GM18511 (cell line): ENCODE results near the gene SIRT7.
A peak's percentile ranks its signal among the peaks of the same experiment; 100 is the strongest.

ENCODE experiments used
- ATAC-seq: cut with Tn5 transposase; IDR thresholded peaks from one replicate; pipeline ENCODE4 v1.9.1; 2021; ENCODE audit warnings: mild to moderate bottlenecking, moderate library complexity; ENCODE audit not compliant: unreplicated experiment

The SIRT7 gene

GRCh38 chr17:81890447-81891302 is 27.3 kb downstream of the SIRT7 start:
- ATAC-seq, result no peak

DNA sequence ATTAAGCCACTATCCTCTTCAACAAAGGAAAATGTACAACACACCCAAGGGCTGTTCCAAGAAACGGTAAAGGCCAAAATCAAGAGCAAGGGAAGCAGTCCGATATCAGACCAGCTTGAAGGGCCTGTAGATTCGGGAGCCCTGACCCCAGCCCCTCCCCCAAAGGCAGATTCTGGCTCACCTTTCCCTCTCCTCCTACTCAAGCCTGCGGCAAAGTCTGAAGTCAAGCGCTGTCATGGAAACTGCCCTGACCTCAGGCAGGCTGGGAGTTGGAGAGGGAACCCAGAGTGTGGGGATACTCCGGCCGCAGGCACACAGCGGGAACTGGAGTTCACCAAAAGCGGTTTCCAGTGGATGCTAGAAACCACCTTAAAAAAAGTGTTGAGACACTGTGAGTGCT is 28.4 kb downstream of the SIRT7 start:
- ATAC-seq, result no peak

- ATAC-seq, result no peak
Measured at GRCh38 chr17:81888988-81889595, 28.9 kb downstream of the SIRT7 start.

DNA sequence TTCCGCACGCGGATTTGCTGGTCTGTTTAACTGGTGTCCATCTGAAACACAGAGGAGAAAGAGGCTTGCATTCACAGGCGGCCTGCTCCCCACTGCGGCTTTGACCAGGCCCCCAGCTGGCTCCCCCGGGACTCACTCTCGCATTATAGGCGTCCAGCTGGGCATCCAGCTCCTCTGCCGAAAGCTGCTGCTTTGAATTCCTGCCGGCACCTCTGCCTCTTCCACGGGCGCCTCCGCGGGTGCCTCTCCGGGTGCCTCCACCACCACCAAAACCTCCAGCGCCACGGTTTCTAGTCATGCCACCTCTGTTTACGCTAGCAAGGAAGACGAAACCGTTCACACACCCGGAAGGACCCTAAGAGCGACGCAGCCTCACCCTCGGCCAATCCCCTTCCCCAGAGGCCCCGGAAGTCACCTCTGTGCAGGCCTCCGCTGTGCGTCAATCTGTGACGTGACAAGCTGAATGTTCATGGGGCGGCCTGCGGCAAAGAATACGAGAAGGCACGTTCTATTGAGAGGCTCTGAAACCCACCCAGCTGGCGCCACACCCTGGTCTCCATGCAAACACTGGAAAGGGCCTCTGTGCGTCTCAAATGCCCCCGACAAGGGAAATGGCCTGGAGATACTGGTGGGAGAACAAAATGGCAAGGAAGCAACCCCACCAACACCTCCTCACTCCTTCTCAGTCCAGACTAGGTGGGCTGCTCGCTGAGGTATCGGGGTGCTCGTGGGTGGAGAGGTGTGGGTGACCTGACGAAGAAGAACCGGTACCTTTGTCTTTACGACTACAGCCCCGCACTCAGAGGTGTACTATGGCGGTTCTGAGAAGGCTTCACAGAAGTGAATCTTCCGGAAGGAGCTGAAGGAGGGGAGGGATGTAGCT is 29.6 kb downstream of the SIRT7 start:
- no peak for ATAC-seq

GRCh38 chr17:81885869-81886548 is 32.0 kb downstream of the SIRT7 start:
- ATAC-seq, result no peak

GRCh38 chr17:81885454-81885853 is 32.5 kb downstream of the SIRT7 start:
- ATAC-seq, result no peak

DNA sequence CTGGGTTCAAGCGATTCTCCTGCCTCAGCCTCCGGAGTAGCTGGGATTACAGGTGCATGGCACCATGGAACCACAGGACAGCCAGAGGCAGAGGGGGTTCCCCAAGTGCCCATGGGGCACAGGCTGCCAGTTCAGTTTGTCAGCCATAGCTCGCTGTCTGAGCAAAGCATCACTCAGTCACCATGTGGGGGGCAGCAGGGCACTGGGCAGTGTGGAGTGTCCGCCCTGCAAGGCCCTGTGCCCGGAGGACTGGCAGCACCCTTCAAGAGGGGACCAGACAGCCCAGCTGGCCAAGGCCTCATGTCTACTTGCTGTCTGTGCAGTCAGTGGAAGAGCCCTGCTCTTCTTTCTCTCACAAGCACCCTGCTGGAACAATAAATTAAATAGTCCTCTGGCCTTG is 33.0 kb downstream of the SIRT7 start:
- ATAC-seq, result no peak

DNA sequence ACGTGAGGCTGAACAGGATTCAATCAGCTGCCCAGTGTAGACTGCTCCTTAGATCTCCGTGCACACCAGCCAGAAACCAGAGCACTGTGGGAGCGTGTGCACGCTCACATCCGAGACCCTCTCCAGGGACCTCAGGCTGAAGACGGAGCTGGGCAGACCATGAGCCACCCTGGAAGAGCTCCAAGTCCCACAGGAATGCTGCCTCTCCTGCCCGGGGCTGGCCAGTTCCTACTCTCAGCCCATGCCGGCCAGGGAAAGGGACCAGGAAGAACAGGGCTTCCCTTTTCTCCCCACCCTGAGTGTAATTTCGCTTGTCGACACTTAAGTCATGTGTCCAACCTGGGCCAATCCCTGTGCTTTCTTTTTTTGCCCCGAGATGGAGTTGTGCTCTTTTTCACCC is 33.5 kb downstream of the SIRT7 start:
- no peak for ATAC-seq

DNA sequence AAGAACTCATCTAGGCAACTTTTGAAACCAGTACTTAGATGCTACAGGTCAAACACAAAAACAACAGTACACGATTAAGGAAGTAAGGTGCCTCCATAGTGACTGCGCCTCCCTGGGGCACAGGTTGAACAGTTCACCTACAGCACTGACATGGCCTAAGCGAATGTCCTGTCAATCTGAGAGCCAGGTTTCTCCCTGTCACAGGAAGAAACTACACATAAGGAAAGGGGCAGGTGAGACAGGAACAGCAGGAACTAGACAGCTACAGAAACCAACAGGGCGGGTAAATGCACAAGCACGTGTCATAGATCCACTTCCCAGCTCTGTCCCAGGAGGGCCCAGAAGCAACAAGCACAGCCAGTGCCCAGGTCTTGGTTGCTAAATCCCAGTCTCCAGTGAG is 38.9 kb downstream of the SIRT7 start:
- no peak for ATAC-seq

DNA sequence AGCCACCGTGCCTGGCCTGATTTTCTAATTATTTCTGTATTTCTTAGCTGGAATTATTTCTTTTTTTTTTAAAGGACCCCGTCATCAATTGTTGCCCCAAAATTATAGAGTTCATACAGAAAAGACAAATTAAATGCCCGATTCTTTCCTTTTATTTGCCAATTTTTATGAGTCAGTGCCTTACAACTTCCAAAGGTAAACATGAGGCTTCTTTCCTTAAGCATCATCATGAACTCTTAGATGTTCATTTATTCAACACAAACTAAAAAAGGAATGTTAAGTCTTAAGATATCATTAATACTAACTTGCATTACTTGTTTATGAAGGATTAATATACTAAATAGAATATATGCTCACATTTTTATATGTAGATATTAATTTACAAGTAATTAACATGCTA is 39.7 kb downstream of the SIRT7 start:
- ATAC-seq, result no peak

GRCh38 chr17:81877569-81877968 is 40.4 kb downstream of the SIRT7 start:
- no peak for ATAC-seq

GRCh38 chr17:81871387-81872230 is 46.4 kb downstream of the SIRT7 start:
- ATAC-seq, result peak; percentile 47

DNA sequence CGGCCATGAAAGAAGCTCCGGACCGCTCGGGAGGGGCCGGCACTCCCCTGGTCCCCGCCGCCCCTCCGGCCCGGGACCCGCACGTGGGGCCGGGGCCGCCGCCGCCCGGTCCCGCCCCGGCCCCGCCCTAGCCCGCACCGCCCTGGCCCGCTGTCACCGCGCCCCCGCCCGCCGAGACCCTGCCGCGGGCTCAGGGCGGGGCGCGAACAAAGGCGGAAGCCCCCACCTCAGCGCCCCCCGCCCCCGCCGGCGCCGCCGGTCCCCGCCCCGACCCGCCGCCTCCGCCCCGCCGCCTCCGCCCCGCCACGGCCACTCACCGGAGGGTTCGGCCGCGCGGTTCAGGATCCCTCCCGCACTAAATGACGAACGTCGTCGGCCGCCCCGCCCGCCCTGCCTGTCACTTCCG is 47.0 kb downstream of the SIRT7 start, which contains the start of gene ARHGDIA:
Gene ARHGDIA, minus strand, starts transcription at position 357 of the 406 bp plus-strand sequence. CDS start 1,407 bp downstream, outside the sequence.
- peak; percentile 19 for ATAC-seq

- peak; percentile 7 for ATAC-seq
Measured at GRCh38 chr17:81870131-81870980, 47.6 kb downstream of the SIRT7 start.

DNA sequence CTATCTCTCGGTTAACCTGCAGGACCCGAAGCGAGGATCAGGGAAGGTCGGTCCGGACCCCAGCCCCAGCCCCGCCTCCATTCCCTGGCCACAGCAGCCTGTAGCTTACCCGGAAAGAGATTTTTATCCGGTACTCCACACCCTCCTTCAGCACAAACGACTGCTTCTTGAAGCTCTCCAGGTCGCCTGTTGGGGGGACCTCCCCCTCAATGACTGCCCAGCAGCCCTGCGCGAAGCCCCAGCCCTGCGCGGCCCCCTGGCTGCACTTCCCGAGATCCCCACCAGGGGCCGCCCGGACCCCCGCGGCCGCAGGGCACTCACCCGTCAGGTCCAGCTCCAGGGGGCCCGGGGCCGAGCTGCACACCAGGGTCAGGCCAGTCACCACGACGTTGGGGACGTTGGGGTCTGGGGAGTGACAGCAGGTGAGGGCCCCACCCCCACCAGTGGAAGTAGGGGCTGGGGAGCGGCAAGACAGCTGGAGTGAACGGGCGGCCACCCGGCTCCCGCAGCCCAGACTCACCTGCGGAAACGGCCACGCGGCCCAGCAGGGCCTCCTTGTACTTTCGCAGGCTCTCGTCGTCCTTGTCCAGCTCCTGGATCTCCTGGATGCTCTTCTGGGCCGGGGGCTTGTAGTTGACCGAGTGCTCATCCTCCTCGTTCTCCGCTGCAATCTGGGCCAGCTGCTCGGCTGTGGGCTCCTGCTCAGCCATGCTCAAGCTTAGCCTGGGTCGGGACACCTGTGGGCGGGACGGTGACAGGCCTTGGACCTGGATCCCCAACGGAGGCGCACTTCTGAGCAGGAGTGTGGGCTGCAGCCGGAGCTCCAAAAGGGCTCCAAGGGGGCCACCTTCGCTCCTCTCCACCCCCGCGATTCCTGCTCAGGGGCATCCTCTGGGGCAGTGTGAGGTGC is 48.5 kb downstream of the SIRT7 start:
- ATAC-seq, result no peak

- ATAC-seq, result no peak
Measured at GRCh38 chr17:81868674-81869220, 49.2 kb downstream of the SIRT7 start.

DNA sequence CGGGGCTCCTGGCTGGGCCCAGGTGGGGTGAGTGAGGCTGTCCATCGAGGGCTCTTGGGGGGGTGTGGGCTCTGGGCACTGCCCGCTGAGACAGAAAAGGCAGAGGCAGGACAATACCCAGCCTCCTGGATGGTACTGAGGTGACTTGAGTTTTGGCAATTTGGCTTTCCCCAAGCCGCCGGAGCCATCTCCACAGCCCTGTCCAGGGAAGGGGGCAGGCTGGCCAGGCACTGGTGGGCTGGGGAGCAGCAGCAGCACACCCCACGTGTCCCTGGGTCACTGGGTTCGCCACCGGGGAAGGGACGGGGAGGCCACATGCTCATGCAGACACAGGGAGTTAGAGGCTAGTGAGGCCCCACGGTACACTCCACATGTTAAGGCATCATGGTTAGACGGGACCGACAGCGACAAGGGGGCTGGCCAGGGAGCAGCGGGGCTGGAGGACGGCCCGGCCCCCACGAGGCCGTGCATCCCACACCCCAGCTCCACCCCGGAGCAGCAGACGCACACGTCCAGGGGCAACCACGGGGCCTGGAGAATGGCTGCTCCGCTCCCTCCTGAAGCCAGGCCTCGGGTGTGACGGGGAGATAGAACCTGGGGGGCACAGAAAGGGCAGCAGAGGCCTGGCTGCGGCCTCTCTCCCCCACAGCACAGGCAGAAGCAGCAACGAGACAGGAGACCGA is 49.8 kb downstream of the SIRT7 start:
- no peak for ATAC-seq
